H9 (cell line): ENCODE results near the gene SDF2. TPM values are rescaled to one million over a fixed set of nuclear protein-coding genes. Genes with fewer than 3 reads are reported as not detected.
A peak's percentile ranks its signal among the peaks of the same experiment; 100 is the strongest.

Experiments used
- DNase-seq: peaks from one replicate; pipeline ENCODE4 v3.0.0-alpha.2; 2017
- H2AFZ ChIP-seq: one replicate; pipeline ENCODE4 v1.6.1; 2013; ENCODE audit warnings: mild to moderate bottlenecking, low read length, control low read depth, moderate library complexity
- H2AK5ac ChIP-seq: 2 replicates; pipeline ENCODE4 v1.6.1; 2013; ENCODE audit warnings: low read length, control low read depth, mixed read lengths; ENCODE audit not compliant: insufficient read length
- H2BK120ac ChIP-seq: one replicate; pipeline ENCODE4 v1.6.1; 2013; ENCODE audit warnings: low read depth, mild to moderate bottlenecking, low read length, control low read depth, inconsistent platforms; ENCODE audit not compliant: poor library complexity, severe bottlenecking
- H2BK12ac ChIP-seq: 2 replicates; pipeline ENCODE4 v1.6.1; 2013; ENCODE audit warnings: low read length, control low read depth, mixed read lengths, low read depth; ENCODE audit not compliant: insufficient read length
- H2BK15ac ChIP-seq: 2 replicates; pipeline ENCODE4 v1.6.1; 2013; ENCODE audit warnings: low read depth, low read length, control low read depth
- H2BK20ac ChIP-seq: one replicate; pipeline ENCODE4 v1.6.1; 2013; ENCODE audit warnings: low read depth, mild to moderate bottlenecking, low read length, control low read depth, inconsistent platforms; ENCODE audit not compliant: poor library complexity, severe bottlenecking
- H2BK5ac ChIP-seq: 2 replicates; pipeline ENCODE4 v1.6.1; 2013; ENCODE audit warnings: low read length, control low read depth, mixed read lengths; ENCODE audit not compliant: insufficient read length
- H3K14ac ChIP-seq: 2 replicates; pipeline ENCODE4 v1.6.1; 2013; ENCODE audit warnings: low read length, control low read depth; ENCODE audit not compliant: insufficient read depth
- H3K18ac ChIP-seq: 2 replicates; pipeline ENCODE4 v1.6.1; 2013; ENCODE audit warnings: low read depth, mild to moderate bottlenecking, mixed read lengths, low read length, control low read depth; ENCODE audit not compliant: insufficient read length
- H3K23ac ChIP-seq: 2 replicates; pipeline ENCODE4 v1.6.1; 2013; ENCODE audit warnings: low read length, control low read depth, mixed read lengths, low read depth; ENCODE audit not compliant: insufficient read length
- H3K23me2 ChIP-seq: 2 replicates; pipeline ENCODE4 v1.6.1; 2013; ENCODE audit warnings: low read depth, mild to moderate bottlenecking, mixed read lengths, low read length, control low read depth; ENCODE audit not compliant: insufficient read length, poor library complexity, severe bottlenecking
- H3K27ac ChIP-seq: 2 replicates; pipeline ENCODE4 v1.5.1; 2013; ENCODE audit warnings: low read length, control low read depth, mixed read lengths, low read depth; ENCODE audit not compliant: insufficient read length
- H3K27me3 ChIP-seq: 2 replicates; pipeline ENCODE4 v1.6.1; 2013; ENCODE audit warnings: low read length, control low read depth, inconsistent platforms; ENCODE audit not compliant: insufficient read depth
- H3K4ac ChIP-seq: 2 replicates; pipeline ENCODE4 v1.6.1; 2013; ENCODE audit warnings: low read depth, mild to moderate bottlenecking, control low read depth, inconsistent platforms, low read length, moderate library complexity
- H3K4me1 ChIP-seq: 2 replicates; pipeline ENCODE4 v1.6.1; 2013; ENCODE audit warnings: low read length, control low read depth, inconsistent platforms; ENCODE audit not compliant: insufficient read depth
- H3K4me2 ChIP-seq: 2 replicates; pipeline ENCODE4 v1.6.1; 2013; ENCODE audit warnings: low read length, control low read depth, mixed read lengths; ENCODE audit not compliant: insufficient read length, insufficient read depth
- H3K56ac ChIP-seq: 2 replicates; pipeline ENCODE4 v1.6.1; 2013; ENCODE audit warnings: low read depth, mild to moderate bottlenecking, mixed read lengths, low read length, control low read depth; ENCODE audit not compliant: insufficient read length
- H3K79me1 ChIP-seq: 2 replicates; pipeline ENCODE4 v1.6.1; 2013; ENCODE audit warnings: low read depth, mild to moderate bottlenecking, moderate library complexity, low read length, control low read depth, inconsistent platforms; ENCODE audit not compliant: insufficient read depth, poor library complexity, severe bottlenecking
- H3K79me2 ChIP-seq: 2 replicates; pipeline ENCODE4 v1.6.1; 2013; ENCODE audit warnings: low read length, control low read depth, inconsistent platforms; ENCODE audit not compliant: insufficient read depth
- H3K9ac ChIP-seq: 2 replicates; pipeline ENCODE4 v1.6.1; 2013; ENCODE audit warnings: low read length, control low read depth, mixed read lengths; ENCODE audit not compliant: insufficient read length; ENCODE audit errors: extremely low read depth
- H3K9me3 ChIP-seq: one replicate; pipeline ENCODE4 v1.6.1; 2013; ENCODE audit warnings: low read depth, low read length, inconsistent platforms; ENCODE audit not compliant: control insufficient read depth
- H3T11ph ChIP-seq: one replicate; pipeline ENCODE4 v1.6.1; 2013; ENCODE audit warnings: mild to moderate bottlenecking, low read length, control low read depth, inconsistent platforms
- H4K20me1 ChIP-seq: one replicate; pipeline ENCODE4 v1.6.1; 2013; ENCODE audit not compliant: control insufficient read depth, insufficient read length, insufficient read depth
- H4K5ac ChIP-seq: 2 replicates; pipeline ENCODE4 v1.6.1; 2013; ENCODE audit warnings: low read depth, mild to moderate bottlenecking, mixed read lengths, low read length, control low read depth; ENCODE audit not compliant: insufficient read length
- H4K8ac ChIP-seq: replicated peaks from 2 replicates; pipeline ENCODE4 v1.6.1; 2013; ENCODE audit warnings: low read length, control low read depth, mixed read lengths, low read depth; ENCODE audit not compliant: insufficient read length
- H4K91ac ChIP-seq: 2 replicates; pipeline ENCODE4 v1.6.1; 2013; ENCODE audit warnings: low read depth, mild to moderate bottlenecking, moderate library complexity, mixed read lengths, low read length, control low read depth; ENCODE audit not compliant: insufficient read length
- H3K27ac Mint-ChIP-seq, 3 experiments: 2 replicates in 2 of 3; 3 replicates in 1 of 3; pipeline ENCODE4 v1.8.0; 2020 to 2021; ENCODE audit warnings: mixed read lengths in 3 of 3, mild to moderate bottlenecking in 1 of 3, moderate library complexity in 1 of 3
- H3K27me3 Mint-ChIP-seq: 2 replicates; pipeline ENCODE4 v1.8.0; 2021; ENCODE audit warnings: low read depth, mild to moderate bottlenecking, moderate library complexity, mixed read lengths
- H3K36me3 Mint-ChIP-seq, 3 experiments: 2 replicates in 2 of 3; 3 replicates in 1 of 3; pipeline ENCODE4 v1.8.0; 2020 to 2021; ENCODE audit warnings: low read depth in 3 of 3, mixed read lengths in 3 of 3; ENCODE audit not compliant: insufficient read depth in 1 of 3
- H3K4me1 Mint-ChIP-seq, 2 experiments: 2 replicates each; pipeline ENCODE4 v1.8.0; 2020; ENCODE audit warnings: mixed read lengths in 2 of 2
- H3K4me3 Mint-ChIP-seq, 2 experiments: 2 replicates in 1 of 2; 3 replicates in 1 of 2; pipeline ENCODE4 v1.8.0; 2020 to 2021; ENCODE audit warnings: mild to moderate bottlenecking in 2 of 2, mixed read lengths in 2 of 2, moderate library complexity in 1 of 2
- H3K9me3 Mint-ChIP-seq, 2 experiments: 2 replicates in 1 of 2; 3 replicates in 1 of 2; pipeline ENCODE4 v1.8.0; 2020; ENCODE audit warnings: mild to moderate bottlenecking in 2 of 2, mixed read lengths in 2 of 2, moderate library complexity in 1 of 2
- WGBS: extraction: QIAGEN DNeasy Blood & Tissue Kit; methylation state at CpG from one replicate; pipeline ENCODE4 v1.1.7; 2013; ENCODE audit warnings: missing lambda C conversion rate, low lambda C conversion rate, mixed read lengths; ENCODE audit not compliant: insufficient read length; ENCODE audit errors: extremely low coverage; 5-methylcytosine and 5-hydroxymethylcytosine counted together
- total RNA-seq: library from RNA; stranded (reverse); gene quantifications from 2 replicates; pipeline ENCODE4 v1.2.1, GENCODE V29; 2021
- TF ChIP-seq, protein P1 (sequence below): fragments of 200-600 bp; sonication (generic); conservative IDR thresholded peaks from 3 replicates; pipeline ENCODE4 v1.8.0; 2021; ENCODE audit warnings: antibody characterized with exemption, mild to moderate bottlenecking

The SDF2 gene
- total RNA-seq, 1 experiment from 2014 or later = 40.2 TPM

DNA sequence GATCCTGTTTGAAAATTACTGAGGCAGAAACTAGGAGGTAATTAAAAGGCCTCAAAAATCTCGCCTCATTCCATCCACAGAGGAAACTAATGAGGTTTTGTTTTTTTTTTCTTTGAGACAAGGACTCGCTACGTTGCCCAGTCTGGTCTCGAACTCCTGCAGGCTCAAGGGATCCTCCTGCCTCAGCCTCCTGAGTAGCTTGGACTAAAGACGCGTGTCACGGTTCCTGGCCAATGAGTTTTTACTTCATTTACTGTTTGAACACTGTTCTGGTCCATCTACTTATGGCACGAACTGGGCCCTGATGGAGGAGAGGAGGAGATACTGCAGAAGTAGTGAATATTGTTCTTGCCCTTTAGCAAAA lies 16.1 kb downstream of the SDF2 start:
- Histone ChIP-seq H3K27me3 (no peaks in the 10 kb centered on the region), H3K18ac (no peak overlapping the region), H2BK15ac (no peak overlapping the region), H2AK5ac (no peak overlapping the region), H2AFZ (no peak overlapping the region), H4K20me1 (no peaks in the 10 kb centered on the region), H4K8ac (no peak overlapping the region), H3K23me2 (peaks cover 6% of the 10 kb centered on the region), H3K79me1 (no peaks in the 10 kb centered on the region), H4K5ac (no peak overlapping the region), H3K23ac (no peak overlapping the region), H4K91ac (no peak overlapping the region), H3K9me3 (no peaks in the 10 kb centered on the region), H3K4me1 (no peaks in the 10 kb centered on the region), H3K56ac (no peak overlapping the region), H3K27ac (no peak overlapping the region), H2BK120ac (no peak overlapping the region), H2BK12ac (no peak overlapping the region), H3K4me2 (peak overlapping the region; percentile 32), H2BK5ac (no peak overlapping the region), H3K79me2 (no peaks in the 10 kb centered on the region; the same call in 1 of the 2 replicates), H3K9ac (peak overlapping the region; percentile 27), H3T11ph (no peak overlapping the region), H3K4ac (no peak overlapping the region), H3K14ac (no peak overlapping the region), H2BK20ac (no peak overlapping the region)
- Mint-ChIP-seq H3K4me3 (peak overlapping the region; percentile 82 to 87), H3K4me1 (peaks cover 14 to 23% of the 10 kb centered on the region in 2 experiments), H3K36me3 (peaks cover 17 to 54% (median 43%) of the 10 kb centered on the region in 3 experiments), H3K27me3 (no peaks in the 10 kb centered on the region), H3K27ac (peak overlapping the region in 2 of 3 experiments; percentile 39 to 57; a peak in 2 of 7 replicates), H3K9me3 (no peaks in the 10 kb centered on the region)
- TF ChIP-seq, protein P1, sequence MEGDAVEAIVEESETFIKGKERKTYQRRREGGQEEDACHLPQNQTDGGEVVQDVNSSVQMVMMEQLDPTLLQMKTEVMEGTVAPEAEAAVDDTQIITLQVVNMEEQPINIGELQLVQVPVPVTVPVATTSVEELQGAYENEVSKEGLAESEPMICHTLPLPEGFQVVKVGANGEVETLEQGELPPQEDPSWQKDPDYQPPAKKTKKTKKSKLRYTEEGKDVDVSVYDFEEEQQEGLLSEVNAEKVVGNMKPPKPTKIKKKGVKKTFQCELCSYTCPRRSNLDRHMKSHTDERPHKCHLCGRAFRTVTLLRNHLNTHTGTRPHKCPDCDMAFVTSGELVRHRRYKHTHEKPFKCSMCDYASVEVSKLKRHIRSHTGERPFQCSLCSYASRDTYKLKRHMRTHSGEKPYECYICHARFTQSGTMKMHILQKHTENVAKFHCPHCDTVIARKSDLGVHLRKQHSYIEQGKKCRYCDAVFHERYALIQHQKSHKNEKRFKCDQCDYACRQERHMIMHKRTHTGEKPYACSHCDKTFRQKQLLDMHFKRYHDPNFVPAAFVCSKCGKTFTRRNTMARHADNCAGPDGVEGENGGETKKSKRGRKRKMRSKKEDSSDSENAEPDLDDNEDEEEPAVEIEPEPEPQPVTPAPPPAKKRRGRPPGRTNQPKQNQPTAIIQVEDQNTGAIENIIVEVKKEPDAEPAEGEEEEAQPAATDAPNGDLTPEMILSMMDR = no peak
- no CpG with 5 or more reads among the region's 8 CpGs for WGBS
- DNase-seq = no peak
